Transverse colon (tissue), 3 donors: ENCODE results near the gene NFILZ.

Source experiments
- CTCF ChIP-seq, 5 experiments: fragments of 200-600 bp in 3 of 5; fragments of 450-650 bp in 2 of 5; sonication (generic) in 3 of 5; IDR thresholded peaks; 1 replicate in 2 of 5; 2 replicates in 3 of 5; pipeline ENCODE4 v1.5.1; 2016 to 2017; ENCODE audit warnings: antibody characterized with exemption in 5 of 5, inconsistent platforms in 3 of 5, mild to moderate bottlenecking in 2 of 5, moderate library complexity in 1 of 5
- POLR2A ChIP-seq: fragments of 450-650 bp; IDR thresholded peaks from one replicate; pipeline ENCODE4 v1.6.1; 2016; ENCODE audit warnings: antibody characterized with exemption, mild to moderate bottlenecking, moderate library complexity

DNA sequence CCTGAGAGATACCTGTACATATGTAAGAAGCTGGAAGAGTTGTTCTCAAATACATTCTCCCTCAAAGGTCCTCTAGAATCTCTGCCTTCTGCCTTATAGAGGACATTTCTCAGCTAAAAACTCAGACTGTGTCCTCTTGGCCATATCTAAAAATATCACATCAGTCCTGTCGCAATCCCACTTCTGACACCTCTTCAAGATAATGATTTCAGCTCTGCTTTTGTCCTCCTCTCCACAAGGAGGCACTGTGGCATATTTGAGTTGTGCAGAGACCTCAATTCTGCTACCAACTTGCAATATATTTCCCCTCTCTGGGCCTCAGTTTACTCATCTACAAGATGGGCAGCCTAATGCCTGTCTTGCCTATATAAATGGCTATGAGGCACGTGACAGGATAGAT lies 36.5 kb upstream of the NFILZ start:
- TF ChIP-seq CTCF (IDR thresholded peaks at IDR 0.05) = no peak
- no peak for TF ChIP-seq POLR2A
